ENCODE results near the gene PGBD5. TPM values are rescaled to one million over a fixed set of nuclear protein-coding genes. Genes with fewer than 3 reads are reported as not detected.

Gene PGBD5
- total RNA-seq, 2 donors from 2014 or later: 2.6 to 4.3 TPM

- no peak for ATAC-seq
- H3K27me3 ChIP-seq: no peaks in the 10 kb centered on the region
- H3K4me3 ChIP-seq: no peak overlapping the region
- WGBS, 2 donors: 36 to 79% methylated on average over 2 of the region's 2 CpGs
- intact Hi-C loops (cut with DNase I): no loop called here
- peaks cover 44% of the 10 kb centered on the region for H3K4me1 ChIP-seq
- H3K36me3 ChIP-seq (replicated peaks in 1 of 2; ENCODE audit: insufficient read depth in 1 of 2, low read depth in 2 of 2): no peaks in the 10 kb centered on the region
- TF ChIP-seq POLR2A (IDR thresholded peaks at IDR 0.05): no peak
- TF ChIP-seq, protein P1, sequence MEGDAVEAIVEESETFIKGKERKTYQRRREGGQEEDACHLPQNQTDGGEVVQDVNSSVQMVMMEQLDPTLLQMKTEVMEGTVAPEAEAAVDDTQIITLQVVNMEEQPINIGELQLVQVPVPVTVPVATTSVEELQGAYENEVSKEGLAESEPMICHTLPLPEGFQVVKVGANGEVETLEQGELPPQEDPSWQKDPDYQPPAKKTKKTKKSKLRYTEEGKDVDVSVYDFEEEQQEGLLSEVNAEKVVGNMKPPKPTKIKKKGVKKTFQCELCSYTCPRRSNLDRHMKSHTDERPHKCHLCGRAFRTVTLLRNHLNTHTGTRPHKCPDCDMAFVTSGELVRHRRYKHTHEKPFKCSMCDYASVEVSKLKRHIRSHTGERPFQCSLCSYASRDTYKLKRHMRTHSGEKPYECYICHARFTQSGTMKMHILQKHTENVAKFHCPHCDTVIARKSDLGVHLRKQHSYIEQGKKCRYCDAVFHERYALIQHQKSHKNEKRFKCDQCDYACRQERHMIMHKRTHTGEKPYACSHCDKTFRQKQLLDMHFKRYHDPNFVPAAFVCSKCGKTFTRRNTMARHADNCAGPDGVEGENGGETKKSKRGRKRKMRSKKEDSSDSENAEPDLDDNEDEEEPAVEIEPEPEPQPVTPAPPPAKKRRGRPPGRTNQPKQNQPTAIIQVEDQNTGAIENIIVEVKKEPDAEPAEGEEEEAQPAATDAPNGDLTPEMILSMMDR (IDR thresholded peaks at IDR 0.05): no peak
- no peaks in the 10 kb centered on the region for H3K9me3 ChIP-seq
- peak overlapping the region in 1 of 4 donors; percentile 38 for H3K27ac ChIP-seq
- no peak for DNase-seq
Measured at GRCh38 chr1:230377851-230378250, 48.3 kb downstream of the PGBD5 start.

- Histone ChIP-seq H3K36me3 (replicated peaks in 1 of 2; ENCODE audit: insufficient read depth in 1 of 2, low read depth in 2 of 2) (no peaks in the 10 kb centered on the region), H3K27me3 (no peaks in the 10 kb centered on the region)
Measured at GRCh38 chr1:230377324-230377723, 48.8 kb downstream of the PGBD5 start.

DNA sequence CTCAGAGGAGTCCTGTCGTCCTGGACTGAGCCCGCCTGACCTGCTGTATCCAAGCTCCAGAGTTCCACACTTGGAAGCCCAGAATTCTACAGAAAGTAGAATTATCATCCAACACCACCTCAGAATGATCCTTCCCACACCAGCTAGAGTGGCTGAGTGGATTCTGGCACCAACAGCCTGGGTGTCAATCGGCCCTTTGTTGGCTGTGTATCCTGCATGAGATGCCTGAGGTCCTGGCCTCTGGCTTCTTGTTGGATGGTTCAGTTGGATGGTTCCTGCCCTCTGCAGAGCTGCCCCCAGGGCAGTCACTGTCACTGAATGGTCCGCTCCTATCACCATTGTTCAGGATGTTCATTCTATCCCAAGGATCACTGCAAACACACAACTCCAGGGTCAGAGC, 49.8 kb downstream of the PGBD5 start:
- Histone ChIP-seq H3K27me3 (no peaks in the 10 kb centered on the region), H3K4me1 (peaks cover 31% of the 10 kb centered on the region), H3K9me3 (no peaks in the 10 kb centered on the region), H3K36me3 (replicated peaks in 1 of 2; ENCODE audit: insufficient read depth in 1 of 2, low read depth in 2 of 2) (no peaks in the 10 kb centered on the region), H3K4me3 (no peak overlapping the region), H3K27ac (no peak overlapping the region)
- no peak for ATAC-seq
- DNase-seq: no peak
- intact Hi-C loops (cut with DNase I): no loop called here
- TF ChIP-seq, protein P1 (IDR thresholded peaks at IDR 0.05): no peak
- TF ChIP-seq POLR2A (IDR thresholded peaks at IDR 0.05): no peak
- 68 to 70% methylated on average over 4 of the region's 4 CpGs for WGBS, 2 donors

More at GRCh38 chr1:230377324-230377723, 48.8 kb downstream of the PGBD5 start:
- DNase-seq (no peak), ATAC-seq (no peak)
- WGBS, 2 donors: 82 to 87% methylated on average over 8 of the region's 8 CpGs
- intact Hi-C loops (cut with DNase I): no loop called here
- Histone ChIP-seq H3K27ac (peak overlapping the region in 1 of 4 donors; percentile 38), H3K9me3 (no peaks in the 10 kb centered on the region), H3K4me1 (peaks cover 41% of the 10 kb centered on the region), H3K4me3 (no peak overlapping the region)
- no peak for TF ChIP-seq POLR2A (IDR thresholded peaks at IDR 0.05)
- TF ChIP-seq, protein P1 (IDR thresholded peaks at IDR 0.05): no peak

GRCh38 chr1:230375780-230376179, 50.4 kb downstream of the PGBD5 start:
- Histone ChIP-seq H3K27me3 (no peaks in the 10 kb centered on the region), H3K4me1 (peaks cover 26% of the 10 kb centered on the region), H3K9me3 (no peaks in the 10 kb centered on the region), H3K4me3 (no peak overlapping the region), H3K36me3 (replicated peaks in 1 of 2; ENCODE audit: insufficient read depth in 1 of 2, low read depth in 2 of 2) (no peaks in the 10 kb centered on the region), H3K27ac (no peak overlapping the region)
- TF ChIP-seq, protein P1 (IDR thresholded peaks at IDR 0.05): no peak
- peak in 3 of 4 donors; percentile 19 to 39 (median 39) for DNase-seq
- peak; percentile 61 for ATAC-seq
- intact Hi-C loops (cut with DNase I): no loop called here
- WGBS, 2 donors: 45 to 48% methylated on average over 6 of the region's 6 CpGs

DNA sequence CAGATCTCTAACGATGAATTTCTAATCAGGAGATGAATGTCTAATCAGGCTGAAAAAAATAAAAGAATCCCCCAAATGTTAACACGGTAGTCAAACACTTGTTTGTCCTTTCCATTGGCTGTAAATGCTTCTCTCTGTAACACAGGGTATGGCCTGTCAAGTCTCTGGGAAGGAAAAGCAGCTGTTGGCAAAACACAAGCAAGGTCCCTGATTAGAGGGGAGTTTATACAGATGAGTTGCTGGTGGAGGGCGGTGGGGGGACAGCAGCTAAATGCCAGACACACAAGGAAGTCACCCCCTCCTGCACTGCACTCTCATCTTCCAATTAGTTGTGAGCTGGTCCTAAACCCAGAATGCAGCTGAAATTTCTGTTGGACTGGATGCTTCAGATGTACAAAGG, 51.0 kb downstream of the PGBD5 start:
- no peaks in the 10 kb centered on the region for H3K36me3 ChIP-seq (replicated peaks in 1 of 2; ENCODE audit: insufficient read depth in 1 of 2, low read depth in 2 of 2)
- TF ChIP-seq, protein P1 (IDR thresholded peaks at IDR 0.05): no peak
- TF ChIP-seq POLR2A (IDR thresholded peaks at IDR 0.05): no peak
- H3K4me3 ChIP-seq: no peak overlapping the region
- peaks cover 20% of the 10 kb centered on the region for H3K4me1 ChIP-seq
- ATAC-seq: no peak
- DNase-seq: no peak
- WGBS, 2 donors: 45 to 56% methylated on average over 3 of the region's 3 CpGs
- intact Hi-C loops (cut with DNase I): no loop called here
- H3K9me3 ChIP-seq: no peaks in the 10 kb centered on the region
- no peaks in the 10 kb centered on the region for H3K27me3 ChIP-seq
- no peak overlapping the region for H3K27ac ChIP-seq
